AG09319 (cell line): ENCODE data around the gene RAPGEF5.

Experiments
- DNase-seq: peaks from one replicate; pipeline ENCODE4 v3.0.0-alpha.2; 2010; ENCODE audit warnings: low read depth; ENCODE audit errors: extremely low read depth
- CTCF ChIP-seq: IDR thresholded peaks from 2 replicates; pipeline ENCODE4 v1.5.1; 2011; ENCODE audit warnings: low read depth, mild to moderate bottlenecking, inconsistent platforms, low read length, moderate library complexity

Gene RAPGEF5

GRCh38 chr7:22255834-22256233 is 101.1 kb downstream of the RAPGEF5 start:
- DNase-seq: no peak

GRCh38 chr7:22255342-22255741 is 101.6 kb downstream of the RAPGEF5 start:
- TF ChIP-seq CTCF: no peak
- DNase-seq: no peak

More at GRCh38 chr7:22255834-22256233, 101.1 kb downstream of the RAPGEF5 start:
- TF ChIP-seq CTCF: no peak

- no peak for TF ChIP-seq CTCF
- DNase-seq: no peak
Measured at GRCh38 chr7:22252936-22253536, 103.9 kb downstream of the RAPGEF5 start.

GRCh38 chr7:22252016-22252415 is 104.9 kb downstream of the RAPGEF5 start:
- no peak for TF ChIP-seq CTCF
- no peak for DNase-seq

DNA sequence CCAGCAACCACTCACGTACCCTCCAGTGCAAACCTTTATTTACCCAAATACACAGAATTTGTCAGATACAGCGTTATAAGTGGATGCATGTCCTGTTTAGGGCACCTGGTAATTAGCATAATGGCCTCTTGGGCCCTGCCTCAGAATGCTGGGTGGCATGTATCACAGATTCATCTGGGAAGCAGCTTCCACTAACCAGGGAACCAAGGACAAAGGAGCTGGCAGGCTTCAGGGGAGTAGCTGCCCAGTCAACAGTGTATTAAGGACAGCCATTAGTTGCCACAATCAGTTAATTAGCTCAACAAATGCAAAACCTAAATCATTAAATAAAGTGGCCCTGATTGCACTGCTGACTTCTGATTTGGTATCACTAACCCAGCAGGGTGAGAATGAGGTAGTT is 105.7 kb downstream of the RAPGEF5 start:
- no peak for DNase-seq
- no peak for TF ChIP-seq CTCF

GRCh38 chr7:22250390-22250789 is 106.6 kb downstream of the RAPGEF5 start:
- DNase-seq: no peak

More at GRCh38 chr7:22250390-22250789, 106.6 kb downstream of the RAPGEF5 start:
- no peak for TF ChIP-seq CTCF
